ENCODE results near the gene MCC. TPM values are rescaled to one million over a fixed set of nuclear protein-coding genes. Genes with fewer than 3 reads are reported as not detected.

The MCC gene
- total RNA-seq, 1 experiment from 2014 or later = 7.1 TPM

GRCh38 chr5:113035096-113035495 lies 453.2 kb downstream of the MCC start:
- POLR2A ChIA-PET (ENCODE audit: unreplicated experiment) = no interaction called here
- Histone ChIP-seq H3K36me3 (ENCODE audit: low read depth, low read length) (no peaks in the 10 kb centered on the region), H3K4me1 (ENCODE audit: insufficient read depth, low read length) (peaks cover 18% of the 10 kb centered on the region), H3K9ac (ENCODE audit: low read length) (no peak overlapping the region), H3K9me3 (ENCODE audit: low read length) (no peaks in the 10 kb centered on the region), H3K9me2 (replicated peaks; ENCODE audit: low read length) (no peaks in the 10 kb centered on the region), H2AFZ (ENCODE audit: low read length) (no peak overlapping the region), H3K27me3 (ENCODE audit: low read length) (no peaks in the 10 kb centered on the region), H3K4me2 (ENCODE audit: low read length) (no peak overlapping the region), H3K79me2 (ENCODE audit: low read length) (no peaks in the 10 kb centered on the region), H3K4me3 (ENCODE audit: low read length) (no peak overlapping the region), H3K27ac (ENCODE audit: low read length) (no peak overlapping the region), H3F3A (ENCODE audit: low read length, unreplicated experiment) (no peaks in the 10 kb centered on the region), H4K20me1 (ENCODE audit: low read length) (no peaks in the 10 kb centered on the region)
- intact Hi-C loops (cut with micrococcal nuclease) = no loop called here
- no TSS peak for BruUV-seq (replicated peaks)
- DNase-seq (no peak), ATAC-seq (no peak)
- CTCF ChIA-PET = no interaction called here
- TF ChIP-seq EZH2phosphoT487 (IDR thresholded peaks at IDR 0.05; ENCODE audit: borderline replicate concordance, low read length) (no peak), EZH2 (IDR thresholded peaks at IDR 0.05; ENCODE audit: low read length, unreplicated experiment) (no peak), CTCF (conservative IDR thresholded peaks at IDR 0.05; ENCODE audit: low read depth, low read length) (no peak)

GRCh38 chr5:113034182-113034773 lies 454.0 kb downstream of the MCC start:
- intact Hi-C loops (cut with micrococcal nuclease) = no loop called here
- Histone ChIP-seq H4K20me1 (ENCODE audit: low read length) (no peaks in the 10 kb centered on the region), H3K79me2 (ENCODE audit: low read length) (no peaks in the 10 kb centered on the region), H3K36me3 (ENCODE audit: low read depth, low read length) (no peaks in the 10 kb centered on the region), H3K4me1 (ENCODE audit: insufficient read depth, low read length) (peaks cover 16% of the 10 kb centered on the region), H3K9me3 (ENCODE audit: low read length) (no peaks in the 10 kb centered on the region), H3K9ac (ENCODE audit: low read length) (no peak overlapping the region), H3K4me3 (ENCODE audit: low read length) (no peak overlapping the region), H3K4me2 (ENCODE audit: low read length) (no peak overlapping the region), H3K27me3 (ENCODE audit: low read length) (no peaks in the 10 kb centered on the region), H3F3A (ENCODE audit: low read length, unreplicated experiment) (no peaks in the 10 kb centered on the region), H3K9me2 (replicated peaks; ENCODE audit: low read length) (no peaks in the 10 kb centered on the region), H3K27ac (ENCODE audit: low read length) (no peak overlapping the region), H2AFZ (ENCODE audit: low read length) (no peak overlapping the region)
- BruUV-seq (replicated peaks) = no TSS peak
- no peak for TF ChIP-seq EZH2phosphoT487 (IDR thresholded peaks at IDR 0.05; ENCODE audit: borderline replicate concordance, low read length)
- TF ChIP-seq EZH2 (IDR thresholded peaks at IDR 0.05; ENCODE audit: low read length, unreplicated experiment) = no peak
- no peak for TF ChIP-seq CTCF (conservative IDR thresholded peaks at IDR 0.05; ENCODE audit: low read depth, low read length)
- DNase-seq (peak; percentile 24), ATAC-seq (no peak)
- ChIA-PET CTCF (no interaction called here), POLR2A (ENCODE audit: unreplicated experiment) (no interaction called here)

GRCh38 chr5:113031557-113031956 lies 456.7 kb downstream of the MCC start:
- Histone ChIP-seq H2AFZ (ENCODE audit: low read length) (no peak overlapping the region), H3K4me2 (ENCODE audit: low read length) (no peak overlapping the region), H3K36me3 (ENCODE audit: low read depth, low read length) (peaks cover 5% of the 10 kb centered on the region; the same call in 1 of the 2 replicates), H3K9me2 (replicated peaks; ENCODE audit: low read length) (no peaks in the 10 kb centered on the region), H3K27ac (ENCODE audit: low read length) (no peak overlapping the region), H3F3A (ENCODE audit: low read length, unreplicated experiment) (no peaks in the 10 kb centered on the region), H3K4me3 (ENCODE audit: low read length) (no peak overlapping the region), H3K27me3 (ENCODE audit: low read length) (no peaks in the 10 kb centered on the region), H3K79me2 (ENCODE audit: low read length) (no peaks in the 10 kb centered on the region), H4K20me1 (ENCODE audit: low read length) (no peaks in the 10 kb centered on the region), H3K4me1 (ENCODE audit: insufficient read depth, low read length) (no peaks in the 10 kb centered on the region), H3K9ac (ENCODE audit: low read length) (no peak overlapping the region), H3K9me3 (ENCODE audit: low read length) (no peaks in the 10 kb centered on the region)
- ATAC-seq (no peak), DNase-seq (no peak)
- CTCF ChIA-PET = no interaction called here
- TF ChIP-seq EZH2 (IDR thresholded peaks at IDR 0.05; ENCODE audit: low read length, unreplicated experiment) = no peak
- TF ChIP-seq CTCF (conservative IDR thresholded peaks at IDR 0.05; ENCODE audit: low read depth, low read length) = no peak
- TF ChIP-seq EZH2phosphoT487 (IDR thresholded peaks at IDR 0.05; ENCODE audit: borderline replicate concordance, low read length) = no peak
- intact Hi-C loops (cut with micrococcal nuclease) = no loop called here
- POLR2A ChIA-PET (ENCODE audit: unreplicated experiment) = no interaction called here
- no TSS peak for BruUV-seq (replicated peaks)

All from PC-3 (cell line).